NCI-H345 (cell line): ENCODE data around the gene MBL2.

Source experiments
- DNase-seq: peaks from one replicate; lab custom pipeline; 2025; lab: John Stamatoyannopoulos, UW

Gene MBL2

GRCh38 chr10:52771534-52772445, 794 bp downstream of the MBL2 start:
- DNase-seq = no peak

GRCh38 chr10:52770904-52771303, 1.7 kb downstream of the MBL2 start:
- DNase-seq = no peak

GRCh38 chr10:52769966-52770365, 2.6 kb downstream of the MBL2 start:
- no peak for DNase-seq

GRCh38 chr10:52768001-52768532, 4.5 kb downstream of the MBL2 start:
- no peak for DNase-seq

- no peak for DNase-seq
Observed at GRCh38 chr10:52762088-52762487, 10.5 kb downstream of the MBL2 start.

- DNase-seq = no peak
Observed at GRCh38 chr10:52759154-52759553, 13.4 kb downstream of the MBL2 start.

GRCh38 chr10:52758406-52758805, 14.2 kb downstream of the MBL2 start:
- no peak for DNase-seq

GRCh38 chr10:52757773-52758172, 14.8 kb downstream of the MBL2 start:
- no peak for DNase-seq

- no peak for DNase-seq
Observed at GRCh38 chr10:52756966-52757365, 15.6 kb downstream of the MBL2 start.

- no peak for DNase-seq
Observed at GRCh38 chr10:52756295-52756694, 16.3 kb downstream of the MBL2 start.

- DNase-seq = no peak
Observed at GRCh38 chr10:52755297-52756062, 17.1 kb downstream of the MBL2 start.

GRCh38 chr10:52752801-52753445, 19.7 kb downstream of the MBL2 start:
- DNase-seq = no peak

- no peak for DNase-seq
Observed at GRCh38 chr10:52752261-52752660, 20.3 kb downstream of the MBL2 start.

- no peak for DNase-seq
Observed at GRCh38 chr10:52751337-52751736, 21.2 kb downstream of the MBL2 start.

- DNase-seq = no peak
Observed at GRCh38 chr10:52750629-52751028, 22.0 kb downstream of the MBL2 start.

- no peak for DNase-seq
Observed at GRCh38 chr10:52747694-52748093, 24.9 kb downstream of the MBL2 start.

GRCh38 chr10:52746169-52746568, 26.4 kb downstream of the MBL2 start:
- DNase-seq = no peak

- no peak for DNase-seq
Observed at GRCh38 chr10:52744057-52744805, 28.4 kb downstream of the MBL2 start.

- DNase-seq = no peak
Observed at GRCh38 chr10:52742731-52743130, 29.9 kb downstream of the MBL2 start.

GRCh38 chr10:52741851-52742250, 30.7 kb downstream of the MBL2 start:
- peak; percentile 68 for DNase-seq

- DNase-seq = peak; percentile 49
Observed at GRCh38 chr10:52740913-52741675, 31.5 kb downstream of the MBL2 start.
